ENCODE measurements around the gene EML6. TPM values are rescaled to one million over a fixed set of nuclear protein-coding genes. Genes with fewer than 3 reads are reported as not detected.
"Not testable (repeated sequence)": the region's sequence is repeated elsewhere in the genome, so short reads cannot be mapped to it uniquely, and the experiment has no call there.

The EML6 gene
- total and polyA plus RNA-seq, 5 donors from 2014 or later, result 0.06 to 0.59 (median 0.33) TPM; not detected in 1

- H3K4me1 ChIP-seq (ENCODE audit: control insufficient read depth, insufficient read depth, low read length, poor library complexity, severe bottlenecking), result peaks cover 18% of the 10 kb centered on the region
- H3K4me1 Mint-ChIP-seq, result peaks cover 50 to 87% (median 65%) of the 10 kb centered on the region in 4 donors
These were observed 265.1 kb downstream of the EML6 start for GRCh38 chr2:54988612-54989011.

DNA sequence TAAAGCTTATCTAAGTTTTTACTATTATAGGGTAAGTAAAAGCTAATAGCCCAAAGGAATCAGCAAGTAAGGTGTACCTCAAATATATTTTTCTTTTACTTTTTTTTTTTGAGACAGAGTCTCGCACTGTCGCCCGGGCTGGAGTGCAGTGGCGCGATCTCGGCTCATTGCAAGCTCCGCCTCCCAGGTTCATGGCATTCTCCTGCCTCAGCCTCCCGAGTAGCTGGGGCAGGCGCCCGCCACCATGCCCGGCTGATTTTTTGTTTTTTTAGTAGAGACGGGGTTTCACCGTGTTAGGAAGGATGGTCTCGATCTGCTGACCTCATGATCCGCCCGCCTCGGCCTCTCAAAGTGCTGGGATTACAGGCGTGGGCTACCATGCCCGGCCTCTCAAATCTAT lies 267.2 kb downstream of the EML6 start:
- H3K27me3 Mint-ChIP-seq; DNase-seq; H3K27ac ChIP-seq (ENCODE audit: insufficient read depth, low read length, poor library complexity, severe bottlenecking); H3K27ac Mint-ChIP-seq; H3K9me3 Mint-ChIP-seq; H3K4me3 ChIP-seq (ENCODE audit: low read depth, low read length); H3K9me3 ChIP-seq (ENCODE audit: control insufficient read depth in 2 of 2, low read length in 2 of 2); H3K27me3 ChIP-seq (ENCODE audit: control insufficient read depth, insufficient read depth, low read length); H3K4me3 Mint-ChIP-seq; H3K4me1 ChIP-seq (ENCODE audit: control insufficient read depth, insufficient read depth, low read length, poor library complexity, severe bottlenecking); ATAC-seq (ENCODE audit: low read depth in 2 of 2): not testable (repeated sequence)
- peaks cover 53 to 82% (median 65%) of the 10 kb centered on the region in 4 donors for H3K4me1 Mint-ChIP-seq
- peaks cover 15% of the 10 kb centered on the region for H3K36me3 Mint-ChIP-seq
- peaks cover 17% of the 10 kb centered on the region for H3K36me3 ChIP-seq (ENCODE audit: control insufficient read depth, insufficient read depth, low read length)

More at GRCh38 chr2:54988612-54989011, 265.1 kb downstream of the EML6 start:
- ATAC-seq (ENCODE audit: low read depth in 2 of 2) (no peak), DNase-seq (no peak)
- H3K27ac ChIP-seq (ENCODE audit: insufficient read depth, low read length, poor library complexity, severe bottlenecking), result no peak overlapping the region
- no peak overlapping the region for H3K4me3 ChIP-seq (ENCODE audit: low read depth, low read length)
- no peaks in the 10 kb centered on the region for H3K27me3 ChIP-seq (ENCODE audit: control insufficient read depth, insufficient read depth, low read length)
- H3K27me3 Mint-ChIP-seq, result no peaks in the 10 kb centered on the region
- H3K36me3 ChIP-seq (ENCODE audit: control insufficient read depth, insufficient read depth, low read length), result peaks cover 26% of the 10 kb centered on the region
- peaks cover 25% of the 10 kb centered on the region for H3K36me3 Mint-ChIP-seq
- no peaks in the 10 kb centered on the region for H3K9me3 Mint-ChIP-seq
- H3K9me3 ChIP-seq (ENCODE audit: control insufficient read depth in 2 of 2, low read length in 2 of 2), result no peaks in the 10 kb centered on the region
- peak overlapping the region in 1 of 3 donors; percentile 64 for H3K27ac Mint-ChIP-seq
- peak overlapping the region in 1 of 4 donors; percentile 32 for H3K4me3 Mint-ChIP-seq

DNA sequence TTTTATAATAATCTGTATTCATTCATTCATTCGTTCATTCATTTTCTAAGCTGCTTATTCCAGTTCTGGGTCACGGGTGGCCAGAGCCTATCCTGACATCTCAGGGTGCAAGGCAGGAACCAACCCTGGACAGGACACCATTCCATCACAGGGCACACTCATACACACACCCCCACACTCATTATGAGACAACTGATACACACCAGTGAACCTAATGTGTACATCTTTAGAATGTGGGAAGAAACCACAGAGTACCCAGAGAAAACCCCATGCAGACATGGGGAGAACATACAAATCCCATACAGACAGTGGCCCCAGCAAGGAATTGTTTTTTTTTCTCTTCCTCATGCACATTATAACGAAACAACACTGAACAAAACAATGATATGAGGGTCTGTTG lies 272.1 kb downstream of the EML6 start:
- Mint-ChIP-seq H3K9me3 (no peaks in the 10 kb centered on the region), H3K36me3 (no peaks in the 10 kb centered on the region), H3K4me1 (peaks cover 68 to 84% (median 77%) of the 10 kb centered on the region in 4 donors), H3K4me3 (peak overlapping the region in 1 of 4 donors; percentile 22), H3K27me3 (no peaks in the 10 kb centered on the region), H3K27ac (peak overlapping the region in 1 of 3 donors; percentile 75)
- H3K9me3 ChIP-seq (ENCODE audit: control insufficient read depth in 2 of 2, low read length in 2 of 2), result no peaks in the 10 kb centered on the region
- ATAC-seq (ENCODE audit: low read depth in 2 of 2), result no peak
- no peaks in the 10 kb centered on the region for H3K27me3 ChIP-seq (ENCODE audit: control insufficient read depth, insufficient read depth, low read length)
- peaks cover 33% of the 10 kb centered on the region for H3K4me1 ChIP-seq (ENCODE audit: control insufficient read depth, insufficient read depth, low read length, poor library complexity, severe bottlenecking)
- DNase-seq, result no peak
- H3K36me3 ChIP-seq (ENCODE audit: control insufficient read depth, insufficient read depth, low read length), result no peaks in the 10 kb centered on the region
- no peak overlapping the region for H3K27ac ChIP-seq (ENCODE audit: insufficient read depth, low read length, poor library complexity, severe bottlenecking)
- peak overlapping the region; percentile 7 for H3K4me3 ChIP-seq (ENCODE audit: low read depth, low read length)

DNA sequence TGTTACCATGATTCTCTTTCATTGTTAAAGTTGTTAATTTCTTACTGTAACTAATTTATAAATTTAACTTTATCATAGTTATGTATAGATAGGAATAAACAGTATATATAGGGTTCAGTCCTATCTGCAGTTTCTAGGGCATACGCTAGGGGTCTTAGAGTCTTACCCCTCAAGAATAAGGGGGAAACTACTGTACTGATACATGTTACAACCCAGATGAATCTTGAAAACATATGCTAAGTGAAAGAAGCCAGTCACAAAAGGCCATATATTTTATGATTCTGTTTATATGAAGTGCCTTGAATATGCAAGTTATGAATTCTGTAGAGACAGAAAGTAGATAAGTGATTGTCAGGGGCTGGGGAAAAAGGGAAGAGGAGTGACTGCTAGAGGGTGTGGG lies 274.4 kb downstream of the EML6 start:
- Histone ChIP-seq H3K4me3 (ENCODE audit: low read depth, low read length) (no peak overlapping the region), H3K9me3 (ENCODE audit: control insufficient read depth in 2 of 2, low read length in 2 of 2) (no peaks in the 10 kb centered on the region), H3K27ac (ENCODE audit: insufficient read depth, low read length, poor library complexity, severe bottlenecking) (no peak overlapping the region), H3K36me3 (ENCODE audit: control insufficient read depth, insufficient read depth, low read length) (no peaks in the 10 kb centered on the region), H3K27me3 (ENCODE audit: control insufficient read depth, insufficient read depth, low read length) (no peaks in the 10 kb centered on the region), H3K4me1 (ENCODE audit: control insufficient read depth, insufficient read depth, low read length, poor library complexity, severe bottlenecking) (peaks cover 37% of the 10 kb centered on the region)
- H3K9me3 Mint-ChIP-seq, result no peaks in the 10 kb centered on the region
- H3K36me3 Mint-ChIP-seq, result no peaks in the 10 kb centered on the region
- H3K27me3 Mint-ChIP-seq, result no peaks in the 10 kb centered on the region
- ATAC-seq (ENCODE audit: low read depth in 2 of 2) (no peak), DNase-seq (no peak)
- H3K27ac Mint-ChIP-seq, result peak overlapping the region in 1 of 3 donors; percentile 34
- peak overlapping the region in 1 of 4 donors; percentile 38 for H3K4me3 Mint-ChIP-seq
- H3K4me1 Mint-ChIP-seq, result peaks cover 67 to 81% (median 76%) of the 10 kb centered on the region in 4 donors

GRCh38 chr2:54999182-54999581 lies 275.7 kb downstream of the EML6 start:
- H3K4me3 ChIP-seq (ENCODE audit: low read depth, low read length), result peak overlapping the region; percentile 23
- Mint-ChIP-seq H3K36me3 (no peaks in the 10 kb centered on the region), H3K27ac (peak overlapping the region in 1 of 3 donors; percentile 6), H3K4me1 (peaks cover 67 to 82% (median 75%) of the 10 kb centered on the region in 4 donors), H3K27me3 (no peaks in the 10 kb centered on the region), H3K4me3 (peak overlapping the region in 3 of 4 donors; percentile 0 to 40 (median 4)), H3K9me3 (no peaks in the 10 kb centered on the region)
- no peaks in the 10 kb centered on the region for H3K27me3 ChIP-seq (ENCODE audit: control insufficient read depth, insufficient read depth, low read length)
- no peak for DNase-seq
- no peak overlapping the region for H3K27ac ChIP-seq (ENCODE audit: insufficient read depth, low read length, poor library complexity, severe bottlenecking)
- H3K36me3 ChIP-seq (ENCODE audit: control insufficient read depth, insufficient read depth, low read length), result no peaks in the 10 kb centered on the region
- H3K9me3 ChIP-seq (ENCODE audit: control insufficient read depth in 2 of 2, low read length in 2 of 2), result no peaks in the 10 kb centered on the region
- H3K4me1 ChIP-seq (ENCODE audit: control insufficient read depth, insufficient read depth, low read length, poor library complexity, severe bottlenecking), result peaks cover 31% of the 10 kb centered on the region
- no peak for ATAC-seq (ENCODE audit: low read depth in 2 of 2)

GRCh38 chr2:55000341-55000740 lies 276.9 kb downstream of the EML6 start:
- peak overlapping the region in 2 of 4 donors; percentile 1 to 27 for H3K4me3 Mint-ChIP-seq
- Histone ChIP-seq H3K9me3 (ENCODE audit: control insufficient read depth in 2 of 2, low read length in 2 of 2) (no peaks in the 10 kb centered on the region), H3K4me1 (ENCODE audit: control insufficient read depth, insufficient read depth, low read length, poor library complexity, severe bottlenecking) (peaks cover 33% of the 10 kb centered on the region), H3K27ac (ENCODE audit: insufficient read depth, low read length, poor library complexity, severe bottlenecking) (no peak overlapping the region), H3K4me3 (ENCODE audit: low read depth, low read length) (no peak overlapping the region), H3K27me3 (ENCODE audit: control insufficient read depth, insufficient read depth, low read length) (no peaks in the 10 kb centered on the region), H3K36me3 (ENCODE audit: control insufficient read depth, insufficient read depth, low read length) (no peaks in the 10 kb centered on the region)
- peak overlapping the region in 1 of 3 donors; percentile 3 for H3K27ac Mint-ChIP-seq
- H3K27me3 Mint-ChIP-seq, result no peaks in the 10 kb centered on the region
- no peaks in the 10 kb centered on the region for H3K9me3 Mint-ChIP-seq
- DNase-seq (no peak), ATAC-seq (ENCODE audit: low read depth in 2 of 2) (no peak)
- H3K4me1 Mint-ChIP-seq, result peaks cover 69 to 83% (median 77%) of the 10 kb centered on the region in 4 donors
- H3K36me3 Mint-ChIP-seq, result peaks cover 4% of the 10 kb centered on the region

DNA sequence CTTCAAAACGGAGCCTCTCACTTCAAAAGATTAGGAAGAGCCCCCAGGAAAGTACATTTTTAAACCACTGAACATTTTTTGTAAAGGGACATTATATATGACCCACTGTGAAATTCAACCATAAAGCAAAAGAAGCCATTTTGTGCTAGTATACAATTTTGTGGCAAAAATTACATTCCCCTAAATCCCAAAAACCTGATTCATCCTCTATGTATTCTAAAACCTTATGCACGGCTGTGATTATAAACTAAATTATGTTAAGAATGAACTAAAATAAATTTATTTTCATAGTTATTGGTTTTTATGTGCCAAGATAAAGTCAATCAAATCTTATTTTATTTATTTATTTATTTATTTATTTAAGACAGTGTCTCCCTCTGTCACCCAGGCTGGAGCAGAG lies 278.3 kb downstream of the EML6 start:
- Mint-ChIP-seq H3K9me3 (no peaks in the 10 kb centered on the region), H3K4me3 (no peak overlapping the region), H3K4me1 (peaks cover 66 to 83% (median 76%) of the 10 kb centered on the region in 4 donors), H3K27me3 (no peaks in the 10 kb centered on the region), H3K27ac (peak overlapping the region in 1 of 3 donors; percentile 92), H3K36me3 (peaks cover 4% of the 10 kb centered on the region)
- Histone ChIP-seq H3K9me3 (ENCODE audit: control insufficient read depth in 2 of 2, low read length in 2 of 2) (no peaks in the 10 kb centered on the region), H3K27ac (ENCODE audit: insufficient read depth, low read length, poor library complexity, severe bottlenecking) (no peak overlapping the region), H3K36me3 (ENCODE audit: control insufficient read depth, insufficient read depth, low read length) (no peaks in the 10 kb centered on the region), H3K4me1 (ENCODE audit: control insufficient read depth, insufficient read depth, low read length, poor library complexity, severe bottlenecking) (peaks cover 40% of the 10 kb centered on the region), H3K4me3 (ENCODE audit: low read depth, low read length) (no peak overlapping the region), H3K27me3 (ENCODE audit: control insufficient read depth, insufficient read depth, low read length) (no peaks in the 10 kb centered on the region)
- DNase-seq (no peak), ATAC-seq (ENCODE audit: low read depth in 2 of 2) (no peak)
